A549 (cell line): Measurements from ENCODE around the gene SLC35G4. TPM values are rescaled to one million over a fixed set of nuclear protein-coding genes. Genes with fewer than 3 reads are reported as not detected.
"Not testable (repeated sequence)": the region's sequence is repeated elsewhere in the genome, so short reads cannot be mapped to it uniquely, and the experiment has no call there.

ENCODE experiments used
- ATAC-seq, 2 experiments: fragments of 200-7000 bp in 1 of 2; fragments of >200 bp in 1 of 2; cut with Nextera tagmentation in 1 of 2; cut with Tn5 transposase in 1 of 2; 3 replicates each; pipeline versions ENCODE4 v1.8.0 to v1.9.1; 2018 to 2020; ENCODE audit warnings: mild to moderate bottlenecking in 1 of 2, moderate library complexity in 1 of 2
- CTCF ChIA-PET: fragments of 300-600 bp; sonication (Branson Sonifier 250); formaldehyde crosslinking; extraction: SDS; loops from one replicate; lab custom pipeline; 2021; ENCODE audit warnings: antibody characterized with exemption, inconsistent platforms; lab: Yijun Ruan, JAX
- POLR2A ChIA-PET: fragments of 350-600 bp; formaldehyde crosslinking; extraction: SDS; loops from one replicate; lab custom pipeline; 2021; ENCODE audit warnings: antibody characterized with exemption, inconsistent platforms; lab: Yijun Ruan, JAX
- DNase-seq, 2 experiments: peaks; one replicate each; pipeline versions ENCODE4 v3.0.0 to v3.0.0-alpha.2; 2011 to 2016; ENCODE audit warnings: low read depth in 1 of 2, low spot score in 1 of 2
- FAIRE-seq: peaks from 2 replicates; lab custom pipeline; 2011; peaks lifted over from hg19 to GRCh38; lab: Jason Lieb, UNC
- H3K27ac ChIP-seq, 2 experiments: fragments of >200 bp; sonication (Bioruptor Twin); formaldehyde crosslinking; 3 replicates each; pipeline ENCODE4 v1.5.1; 2016 to 2017
- H3K4me1 ChIP-seq: fragments of >200 bp; sonication (Bioruptor Twin); formaldehyde crosslinking; 3 replicates; pipeline ENCODE4 v1.6.1; 2016
- H3K4me2 ChIP-seq: fragments of >200 bp; sonication (Bioruptor Twin); formaldehyde crosslinking; 3 replicates; pipeline ENCODE4 v1.6.1; 2016
- H3K4me3 ChIP-seq: fragments of >200 bp; sonication (Bioruptor Twin); formaldehyde crosslinking; 3 replicates; pipeline ENCODE4 v1.5.1; 2016
- H3K9me3 ChIP-seq: fragments of >200 bp; sonication (Bioruptor Twin); formaldehyde crosslinking; 3 replicates; pipeline ENCODE4 v1.6.1; 2016
- BHLHE40 ChIP-seq: IDR thresholded peaks from 2 replicates; pipeline ENCODE4 v1.6.1; 2012; ENCODE audit warnings: low read depth, low read length, inconsistent platforms
- CHD2 ChIP-seq: fragments of 150-350 bp; IDR thresholded peaks from 2 replicates; pipeline ENCODE4 v1.6.1; 2014; ENCODE audit warnings: low read length; ENCODE audit not compliant: partially characterized antibody
- EHF ChIP-seq: fragments of 250-450 bp; sonication (Bioruptor Pico); IDR thresholded peaks from 2 replicates; pipeline ENCODE4 v1.5.0; 2020; ENCODE audit warnings: mild to moderate bottlenecking
- EHMT2 ChIP-seq: fragments of 200-600 bp; sonication (generic); IDR thresholded peaks from 2 replicates; pipeline ENCODE4 v1.6.1; 2016; ENCODE audit warnings: antibody characterized with exemption, low read depth, mild to moderate bottlenecking, moderate library complexity
- FOXS1 ChIP-seq: fragments of 250-450 bp; sonication (Bioruptor Pico); IDR thresholded peaks from 2 replicates; pipeline ENCODE4 v1.5.0; 2020; ENCODE audit warnings: mild to moderate bottlenecking, moderate library complexity
- HDAC2 ChIP-seq: fragments of 200-600 bp; sonication (generic); IDR thresholded peaks from 2 replicates; pipeline ENCODE4 v1.6.1; 2016
- HOXB13 ChIP-seq: fragments of 250-450 bp; sonication (Bioruptor Pico); IDR thresholded peaks from 2 replicates; pipeline ENCODE4 v1.5.0; 2020; ENCODE audit warnings: low read depth, mild to moderate bottlenecking, moderate library complexity
- JUNB ChIP-seq: fragments of >200 bp; sonication (Bioruptor Twin); formaldehyde crosslinking; IDR thresholded peaks from 2 replicates; pipeline ENCODE4 v1.6.1; 2016
- KDM1A ChIP-seq: fragments of 200-600 bp; sonication (generic); IDR thresholded peaks from 2 replicates; pipeline ENCODE4 v1.6.1; 2016; ENCODE audit warnings: low read depth, mild to moderate bottlenecking
- MAZ ChIP-seq: fragments of 150-350 bp; IDR thresholded peaks from 2 replicates; pipeline ENCODE4 v1.6.1; 2014; ENCODE audit warnings: antibody characterized with exemption, low read depth, low read length, borderline replicate concordance
- MYC ChIP-seq: IDR thresholded peaks from 2 replicates; pipeline ENCODE4 v1.6.1; 2012; ENCODE audit warnings: mild to moderate bottlenecking, inconsistent platforms, low read length, improper control_type of control experiment, borderline replicate concordance
- PHF8 ChIP-seq: fragments of 200-600 bp; sonication (generic); IDR thresholded peaks from 2 replicates; pipeline ENCODE4 v1.6.1; 2016; ENCODE audit warnings: low read depth, mild to moderate bottlenecking, antibody characterized with exemption, moderate library complexity, borderline replicate concordance
- POLR2A ChIP-seq: IDR thresholded peaks from 2 replicates; pipeline ENCODE4 v1.6.1; 2012; ENCODE audit warnings: mild to moderate bottlenecking, low read length
- RAD21 ChIP-seq, 2 experiments: fragments of >200 bp in 1 of 2; sonication (Bioruptor Twin) in 1 of 2; formaldehyde crosslinking in 1 of 2; IDR thresholded peaks in 1 of 2; conservative IDR thresholded peaks in 1 of 2; 2 replicates in 1 of 2; 3 replicates in 1 of 2; pipeline ENCODE4 v1.6.1; 2012 to 2018; ENCODE audit warnings: inconsistent platforms in 1 of 2
- RNF2 ChIP-seq: fragments of 200-600 bp; sonication (generic); IDR thresholded peaks from 2 replicates; pipeline ENCODE4 v1.6.1; 2016; ENCODE audit warnings: low read depth, mild to moderate bottlenecking, antibody characterized with exemption, moderate library complexity, borderline replicate concordance
- SREBF2 ChIP-seq: fragments of 450-650 bp; IDR thresholded peaks from 2 replicates; pipeline ENCODE4 v1.6.1; 2014; ENCODE audit warnings: mild to moderate bottlenecking, moderate library complexity
- ZC3H11A ChIP-seq: fragments of 450-650 bp; IDR thresholded peaks from 2 replicates; pipeline ENCODE4 v1.6.1; 2014; ENCODE audit warnings: antibody characterized with exemption, mild to moderate bottlenecking
- ZSCAN20 ChIP-seq: fragments of 250-450 bp; sonication (Bioruptor Pico); IDR thresholded peaks from 2 replicates; pipeline ENCODE4 v1.8.0; 2022; ENCODE audit warnings: mild to moderate bottlenecking, moderate library complexity
- WGBS: methylation state at CpG from one replicate; pipeline ENCODE4 v1.1.6; 2017; ENCODE audit errors: missing lambda C conversion rate; 5-methylcytosine and 5-hydroxymethylcytosine counted together
- polyA minus RNA-seq: library from RNA; depleted of rRNA, polyadenylated mRNA; stranded (reverse); fragments of >200 nt; gene quantifications from 2 replicates; pipeline ENCODE4 v1.2.3, GENCODE V29; 2011; rRNA and poly(A)+ RNA removed
- polyA plus RNA-seq, 4 experiments: library from polyadenylated mRNA; depleted of rRNA in 3 of 4; stranded (reverse); fragments of >200 nt; fragmentation: RNase III in 1 of 4; extraction: RNeasy Plus Mini Kit Qiagen cat#74134 plus additional on column Dnase treatment in 1 of 4; gene quantifications; 2 replicates in 3 of 4; 3 replicates in 1 of 4; pipeline ENCODE4 v1.2.3, GENCODE V29; 2011 to 2017
- TF ChIP-seq, protein P1 (sequence below): IDR thresholded peaks from 2 replicates; pipeline ENCODE4 v1.6.1; 2012; ENCODE audit warnings: low read depth, borderline replicate concordance
- TF ChIP-seq, protein P2 (sequence below): fragments of 150-350 bp; IDR thresholded peaks from 2 replicates; pipeline ENCODE4 v1.6.1; 2014; ENCODE audit warnings: low read depth, mild to moderate bottlenecking, low read length
- TF ChIP-seq, protein P3 (sequence below): fragments of >200 bp; sonication (Bioruptor Twin); formaldehyde crosslinking; IDR thresholded peaks from 2 replicates; pipeline ENCODE4 v1.6.1; 2016
- TF ChIP-seq, protein P4 (sequence below): fragments of 200-600 bp; sonication (generic); IDR thresholded peaks from 2 replicates; pipeline ENCODE4 v1.6.1; 2016; ENCODE audit warnings: antibody characterized with exemption, mild to moderate bottlenecking, moderate library complexity

Gene SLC35G4
- polyA plus RNA-seq (2011; rRNA removed) (not detected in 2 replicates), polyA plus RNA-seq (2017; fragmentation: RNase III; extraction: RNeasy Plus Mini Kit Qiagen cat#74134 plus additional on column Dnase treatment) (not detected in 3 replicates), polyA minus RNA-seq (not detected in 2 replicates)
- not detected in 2 replicates for polyA plus RNA-seq (2012; cell fraction: cytosol; rRNA removed)
- not detected in 2 replicates for polyA plus RNA-seq (2012; cell fraction: nucleus; rRNA removed)

DNA sequence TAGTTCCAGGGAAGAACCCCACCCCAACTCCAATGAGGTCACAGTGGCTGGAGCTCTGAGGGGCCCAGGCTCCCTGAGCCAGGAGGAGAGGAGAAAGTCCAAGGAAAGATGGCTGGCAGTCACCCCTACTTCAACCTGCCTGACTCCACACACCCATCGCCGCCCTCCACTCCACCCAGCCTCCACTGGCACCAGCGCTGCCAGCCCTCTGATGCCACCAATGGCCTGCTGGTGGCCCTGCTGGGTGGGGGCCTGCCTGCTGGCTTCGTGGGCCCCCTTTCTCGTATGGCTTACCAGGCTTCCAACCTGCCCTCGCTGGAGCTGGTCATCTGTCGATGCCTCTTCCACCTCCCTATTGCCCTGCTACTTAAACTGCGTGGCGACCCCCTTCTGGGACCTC is at the start of gene SLC35G4:
SLC35G4 (plus strand) TSS at position 109 of the 400 bp plus-strand sequence; CDS start at position 109, 0 bp downstream.
- no CpG with 5 or more reads among the region's 9 CpGs for WGBS
- H3K27ac ChIP-seq, FAIRE-seq, POLR2A ChIA-PET, H3K4me2 ChIP-seq, H3K4me1 ChIP-seq, H3K4me3 ChIP-seq, DNase-seq, ATAC-seq, H3K9me3 ChIP-seq, CTCF ChIA-PET: not testable (repeated sequence)

DNA sequence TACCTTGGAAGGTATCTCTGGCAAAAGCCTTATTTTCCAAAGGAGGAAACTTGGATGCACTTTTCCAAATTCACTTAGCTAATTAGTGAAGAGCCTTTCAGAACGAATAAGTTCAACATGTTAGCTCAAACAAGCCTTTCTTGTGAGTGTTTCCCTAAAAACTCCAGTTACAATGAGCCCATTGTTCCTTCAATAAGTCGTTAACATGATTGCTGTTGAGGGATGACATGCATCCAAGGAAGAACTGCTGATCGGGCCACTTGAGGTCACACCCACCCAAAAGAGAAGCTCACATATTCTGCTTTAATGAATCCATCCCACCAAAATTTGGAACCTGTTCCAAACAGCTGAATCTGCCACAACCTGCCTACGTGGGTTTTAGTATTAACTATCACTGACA is 48.1 kb upstream of the SLC35G4 start:
- Histone ChIP-seq H3K4me2 (no peak overlapping the region), H3K4me1 (no peaks in the 10 kb centered on the region), H3K27ac (no peak overlapping the region), H3K4me3 (no peak overlapping the region), H3K9me3 (no peaks in the 10 kb centered on the region)
- POLR2A ChIA-PET, result no interaction called here
- no peak for ATAC-seq
- no peak for FAIRE-seq
- CTCF ChIA-PET, result interaction anchor here (1.8 to 2.4 kb wide), 3 partner anchors 8 to 251 kb away, joined by 5 to 10 read pairs (median 9); no protein-coding TSS in a partner anchor
- DNase-seq, result no peak
- no peak for TF ChIP-seq BHLHE40
- no peak for TF ChIP-seq ZSCAN20
- no peak for TF ChIP-seq EHF (CRISPR knock-in tag)
- no peak for TF ChIP-seq HOXB13 (CRISPR knock-in tag)
- TF ChIP-seq HDAC2, result no peak
- no peak for TF ChIP-seq RNF2
- no peak for TF ChIP-seq CHD2
- 13% methylated on average over 4 of the region's 4 CpGs for WGBS

DNA sequence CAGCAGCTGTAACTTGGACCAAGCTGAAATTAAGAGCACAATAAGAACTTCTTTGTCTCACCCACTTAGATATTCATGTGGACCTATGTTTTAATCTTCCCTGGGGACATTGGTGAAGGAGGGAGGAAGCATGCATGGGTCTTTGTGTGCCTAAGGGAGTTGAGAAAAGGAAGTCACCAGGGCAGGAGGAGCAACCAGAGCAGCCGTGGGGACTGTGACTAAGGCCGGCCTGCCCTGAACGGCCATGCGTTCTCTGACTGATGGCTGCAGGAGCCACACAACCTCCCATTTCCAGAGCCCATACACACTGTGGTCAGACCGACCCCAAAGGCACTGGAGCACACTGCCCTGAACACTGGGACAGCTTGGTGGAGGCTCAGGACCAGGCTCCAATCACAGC is 43.7 kb upstream of the SLC35G4 start:
- ChIA-PET CTCF (interaction anchor here (2.1 kb wide), 1 partner anchor 12 kb away, joined by 8 read pairs; no protein-coding TSS in a partner anchor), POLR2A (no interaction called here)
- H3K27ac ChIP-seq, result no peak overlapping the region
- DNase-seq, result no peak
- H3K4me1 ChIP-seq, result no peaks in the 10 kb centered on the region
- 57% methylated on average over 5 of the region's 5 CpGs for WGBS
- ATAC-seq, result no peak
- no peaks in the 10 kb centered on the region for H3K9me3 ChIP-seq
- TF ChIP-seq POLR2A (no peak), JUNB (no peak), ZC3H11A (no peak), EHMT2 (no peak), FOXS1 (CRISPR knock-in tag) (no peak), PHF8 (no peak), CHD2 (no peak), SREBF2 (no peak), KDM1A (no peak), MYC (no peak), RAD21 (conservative IDR thresholded peaks at IDR 0.05 in 1 of 2, IDR thresholded peaks at IDR 0.05 in 1 of 2) (no peak), MAZ (no peak), HDAC2 (no peak), RNF2 (no peak)
- TF ChIP-seq, protein P1, sequence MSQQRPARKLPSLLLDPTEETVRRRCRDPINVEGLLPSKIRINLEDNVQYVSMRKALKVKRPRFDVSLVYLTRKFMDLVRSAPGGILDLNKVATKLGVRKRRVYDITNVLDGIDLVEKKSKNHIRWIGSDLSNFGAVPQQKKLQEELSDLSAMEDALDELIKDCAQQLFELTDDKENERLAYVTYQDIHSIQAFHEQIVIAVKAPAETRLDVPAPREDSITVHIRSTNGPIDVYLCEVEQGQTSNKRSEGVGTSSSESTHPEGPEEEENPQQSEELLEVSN, result no peak
- TF ChIP-seq, protein P2, sequence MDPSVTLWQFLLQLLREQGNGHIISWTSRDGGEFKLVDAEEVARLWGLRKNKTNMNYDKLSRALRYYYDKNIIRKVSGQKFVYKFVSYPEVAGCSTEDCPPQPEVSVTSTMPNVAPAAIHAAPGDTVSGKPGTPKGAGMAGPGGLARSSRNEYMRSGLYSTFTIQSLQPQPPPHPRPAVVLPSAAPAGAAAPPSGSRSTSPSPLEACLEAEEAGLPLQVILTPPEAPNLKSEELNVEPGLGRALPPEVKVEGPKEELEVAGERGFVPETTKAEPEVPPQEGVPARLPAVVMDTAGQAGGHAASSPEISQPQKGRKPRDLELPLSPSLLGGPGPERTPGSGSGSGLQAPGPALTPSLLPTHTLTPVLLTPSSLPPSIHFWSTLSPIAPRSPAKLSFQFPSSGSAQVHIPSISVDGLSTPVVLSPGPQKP, result no peak
- TF ChIP-seq, protein P3, sequence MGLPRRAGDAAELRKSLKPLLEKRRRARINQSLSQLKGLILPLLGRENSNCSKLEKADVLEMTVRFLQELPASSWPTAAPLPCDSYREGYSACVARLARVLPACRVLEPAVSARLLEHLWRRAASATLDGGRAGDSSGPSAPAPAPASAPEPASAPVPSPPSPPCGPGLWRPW, result no peak
- TF ChIP-seq, protein P4, sequence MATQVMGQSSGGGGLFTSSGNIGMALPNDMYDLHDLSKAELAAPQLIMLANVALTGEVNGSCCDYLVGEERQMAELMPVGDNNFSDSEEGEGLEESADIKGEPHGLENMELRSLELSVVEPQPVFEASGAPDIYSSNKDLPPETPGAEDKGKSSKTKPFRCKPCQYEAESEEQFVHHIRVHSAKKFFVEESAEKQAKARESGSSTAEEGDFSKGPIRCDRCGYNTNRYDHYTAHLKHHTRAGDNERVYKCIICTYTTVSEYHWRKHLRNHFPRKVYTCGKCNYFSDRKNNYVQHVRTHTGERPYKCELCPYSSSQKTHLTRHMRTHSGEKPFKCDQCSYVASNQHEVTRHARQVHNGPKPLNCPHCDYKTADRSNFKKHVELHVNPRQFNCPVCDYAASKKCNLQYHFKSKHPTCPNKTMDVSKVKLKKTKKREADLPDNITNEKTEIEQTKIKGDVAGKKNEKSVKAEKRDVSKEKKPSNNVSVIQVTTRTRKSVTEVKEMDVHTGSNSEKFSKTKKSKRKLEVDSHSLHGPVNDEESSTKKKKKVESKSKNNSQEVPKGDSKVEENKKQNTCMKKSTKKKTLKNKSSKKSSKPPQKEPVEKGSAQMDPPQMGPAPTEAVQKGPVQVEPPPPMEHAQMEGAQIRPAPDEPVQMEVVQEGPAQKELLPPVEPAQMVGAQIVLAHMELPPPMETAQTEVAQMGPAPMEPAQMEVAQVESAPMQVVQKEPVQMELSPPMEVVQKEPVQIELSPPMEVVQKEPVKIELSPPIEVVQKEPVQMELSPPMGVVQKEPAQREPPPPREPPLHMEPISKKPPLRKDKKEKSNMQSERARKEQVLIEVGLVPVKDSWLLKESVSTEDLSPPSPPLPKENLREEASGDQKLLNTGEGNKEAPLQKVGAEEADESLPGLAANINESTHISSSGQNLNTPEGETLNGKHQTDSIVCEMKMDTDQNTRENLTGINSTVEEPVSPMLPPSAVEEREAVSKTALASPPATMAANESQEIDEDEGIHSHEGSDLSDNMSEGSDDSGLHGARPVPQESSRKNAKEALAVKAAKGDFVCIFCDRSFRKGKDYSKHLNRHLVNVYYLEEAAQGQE, result no peak
- H3K4me2 ChIP-seq, result no peak overlapping the region
- H3K4me3 ChIP-seq, result no peak overlapping the region
- FAIRE-seq, result no peak
